MM.1S (cell line): ENCODE measurements around the gene METAP1D.

Experiments
- CTCF ChIP-seq: fragments of 300-600 bp; sonication (generic); IDR thresholded peaks from 2 replicates; pipeline ENCODE4 v1.5.1; 2016; ENCODE audit warnings: antibody characterized with exemption, low read length, mixed read lengths
- EZH2 ChIP-seq: fragments of 300-600 bp; sonication (generic); optimal IDR thresholded peaks from 2 replicates; pipeline ENCODE3; 2017; ENCODE audit warnings: low read depth, mild to moderate bottlenecking, antibody characterized with exemption, low read length, mixed read lengths
- EZH2phosphoT487 ChIP-seq: fragments of 300-600 bp; sonication (generic); IDR thresholded peaks from 2 replicates; pipeline ENCODE4 v1.6.1; 2018; ENCODE audit warnings: antibody characterized with exemption, low read length

DNA sequence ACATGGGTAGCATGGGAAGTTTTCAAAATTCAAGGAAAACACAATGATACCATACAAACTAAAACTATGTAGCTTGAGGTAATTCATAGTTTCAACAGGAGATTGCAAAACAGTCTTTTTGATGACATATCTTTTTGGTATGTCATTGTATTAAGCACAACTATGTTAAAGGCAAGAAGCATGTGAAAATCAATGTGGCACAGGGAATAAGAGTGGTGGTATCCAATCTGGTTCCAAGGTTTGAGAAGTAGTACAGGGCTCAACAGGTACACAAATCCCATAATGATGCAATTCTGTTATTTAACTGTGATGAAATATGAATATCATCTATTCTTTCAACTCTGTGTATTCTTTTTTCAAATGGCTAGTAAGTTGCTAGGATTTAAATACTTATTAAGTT is 119.3 kb downstream of the METAP1D start:
- TF ChIP-seq EZH2 (no peak), CTCF (no peak), EZH2phosphoT487 (no peak)
